ENCODE data around the gene TTC21A.

DNA sequence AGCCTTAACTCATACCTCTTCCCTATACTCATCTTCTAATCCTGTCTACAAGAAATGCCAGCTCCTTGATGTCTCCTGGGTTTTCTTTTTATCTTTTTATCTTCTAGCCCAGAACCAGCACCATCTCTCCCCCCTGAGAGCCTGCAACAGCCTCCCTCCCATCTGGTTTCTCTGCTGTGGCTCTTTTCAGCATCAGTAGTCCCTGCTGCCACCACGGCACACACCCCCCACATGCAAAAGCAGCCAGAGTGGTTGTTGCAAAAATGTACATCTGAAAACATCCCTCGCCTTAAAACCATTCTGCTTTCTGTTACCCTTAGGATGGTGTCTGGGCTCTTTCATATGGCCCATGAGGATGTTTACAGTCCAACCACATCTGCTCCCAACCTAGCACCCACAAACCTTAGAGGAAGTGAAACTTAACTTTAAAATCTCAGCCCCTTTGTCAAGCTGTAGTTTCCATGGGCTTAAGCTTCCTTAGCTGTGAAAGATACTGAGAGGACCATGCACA is 775 bp downstream of the TTC21A start:
- TF ChIP-seq, protein P1, sequence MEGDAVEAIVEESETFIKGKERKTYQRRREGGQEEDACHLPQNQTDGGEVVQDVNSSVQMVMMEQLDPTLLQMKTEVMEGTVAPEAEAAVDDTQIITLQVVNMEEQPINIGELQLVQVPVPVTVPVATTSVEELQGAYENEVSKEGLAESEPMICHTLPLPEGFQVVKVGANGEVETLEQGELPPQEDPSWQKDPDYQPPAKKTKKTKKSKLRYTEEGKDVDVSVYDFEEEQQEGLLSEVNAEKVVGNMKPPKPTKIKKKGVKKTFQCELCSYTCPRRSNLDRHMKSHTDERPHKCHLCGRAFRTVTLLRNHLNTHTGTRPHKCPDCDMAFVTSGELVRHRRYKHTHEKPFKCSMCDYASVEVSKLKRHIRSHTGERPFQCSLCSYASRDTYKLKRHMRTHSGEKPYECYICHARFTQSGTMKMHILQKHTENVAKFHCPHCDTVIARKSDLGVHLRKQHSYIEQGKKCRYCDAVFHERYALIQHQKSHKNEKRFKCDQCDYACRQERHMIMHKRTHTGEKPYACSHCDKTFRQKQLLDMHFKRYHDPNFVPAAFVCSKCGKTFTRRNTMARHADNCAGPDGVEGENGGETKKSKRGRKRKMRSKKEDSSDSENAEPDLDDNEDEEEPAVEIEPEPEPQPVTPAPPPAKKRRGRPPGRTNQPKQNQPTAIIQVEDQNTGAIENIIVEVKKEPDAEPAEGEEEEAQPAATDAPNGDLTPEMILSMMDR (tag by site-specific recombination; IDR thresholded peaks at IDR 0.05): no peak
- TF ChIP-seq, protein P2, sequence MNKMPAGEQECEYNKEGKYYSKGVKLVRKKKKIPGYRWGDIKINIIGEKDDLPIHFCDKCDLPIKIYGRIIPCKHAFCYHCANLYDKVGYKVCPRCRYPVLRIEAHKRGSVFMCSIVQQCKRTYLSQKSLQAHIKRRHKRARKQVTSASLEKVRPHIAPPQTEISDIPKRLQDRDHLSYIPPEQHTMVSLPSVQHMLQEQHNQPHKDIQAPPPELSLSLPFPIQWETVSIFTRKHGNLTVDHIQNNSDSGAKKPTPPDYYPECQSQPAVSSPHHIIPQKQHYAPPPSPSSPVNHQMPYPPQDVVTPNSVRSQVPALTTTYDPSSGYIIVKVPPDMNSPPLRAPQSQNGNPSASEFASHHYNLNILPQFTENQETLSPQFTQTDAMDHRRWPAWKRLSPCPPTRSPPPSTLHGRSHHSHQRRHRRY (tag by site-specific recombination; IDR thresholded peaks at IDR 0.05): no peak
- TF ChIP-seq, protein P3, sequence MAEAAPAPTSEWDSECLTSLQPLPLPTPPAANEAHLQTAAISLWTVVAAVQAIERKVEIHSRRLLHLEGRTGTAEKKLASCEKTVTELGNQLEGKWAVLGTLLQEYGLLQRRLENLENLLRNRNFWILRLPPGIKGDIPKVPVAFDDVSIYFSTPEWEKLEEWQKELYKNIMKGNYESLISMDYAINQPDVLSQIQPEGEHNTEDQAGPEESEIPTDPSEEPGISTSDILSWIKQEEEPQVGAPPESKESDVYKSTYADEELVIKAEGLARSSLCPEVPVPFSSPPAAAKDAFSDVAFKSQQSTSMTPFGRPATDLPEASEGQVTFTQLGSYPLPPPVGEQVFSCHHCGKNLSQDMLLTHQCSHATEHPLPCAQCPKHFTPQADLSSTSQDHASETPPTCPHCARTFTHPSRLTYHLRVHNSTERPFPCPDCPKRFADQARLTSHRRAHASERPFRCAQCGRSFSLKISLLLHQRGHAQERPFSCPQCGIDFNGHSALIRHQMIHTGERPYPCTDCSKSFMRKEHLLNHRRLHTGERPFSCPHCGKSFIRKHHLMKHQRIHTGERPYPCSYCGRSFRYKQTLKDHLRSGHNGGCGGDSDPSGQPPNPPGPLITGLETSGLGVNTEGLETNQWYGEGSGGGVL (tag by site-specific recombination; IDR thresholded peaks at IDR 0.05): no peak
